Karpas-422 (cell line): ENCODE data around the gene DPF3. TPM values are rescaled to one million over a fixed set of nuclear protein-coding genes. Genes with fewer than 3 reads are reported as not detected.

Source experiments
- DNase-seq: peaks from one replicate; pipeline ENCODE4 v3.0.0-alpha.2; 2015
- H2AFZ ChIP-seq: fragments of 200-600 bp; sonication (generic); 2 replicates; pipeline ENCODE4 v1.6.1; 2014; ENCODE audit warnings: antibody characterized with exemption, low read length, mixed read lengths
- H3K27ac ChIP-seq: fragments of 200-600 bp; sonication (generic); 2 replicates; pipeline ENCODE4 v1.5.1; 2014; ENCODE audit warnings: mild to moderate bottlenecking, low read length, moderate library complexity
- H3K27me3 ChIP-seq: fragments of 200-600 bp; sonication (generic); 2 replicates; pipeline ENCODE4 v1.6.1; 2014; ENCODE audit warnings: low read length, mixed read lengths
- H3K36me3 ChIP-seq: fragments of 200-600 bp; sonication (generic); 2 replicates; pipeline ENCODE4 v1.6.1; 2014; ENCODE audit warnings: low read length, mixed read lengths; ENCODE audit not compliant: insufficient read depth
- H3K4me1 ChIP-seq: fragments of 200-600 bp; sonication (generic); 2 replicates; pipeline ENCODE4 v1.6.1; 2014; ENCODE audit warnings: mild to moderate bottlenecking, low read length, mixed read lengths
- H3K4me2 ChIP-seq: fragments of 200-600 bp; sonication (generic); 2 replicates; pipeline ENCODE4 v1.6.1; 2014; ENCODE audit warnings: low read length, low read depth, mild to moderate bottlenecking; ENCODE audit not compliant: poor library complexity, severe bottlenecking
- H3K4me3 ChIP-seq: fragments of 200-600 bp; sonication (generic); 2 replicates; pipeline ENCODE4 v1.5.1; 2014; ENCODE audit warnings: mild to moderate bottlenecking, antibody characterized with exemption, low read length, mixed read lengths
- H3K79me2 ChIP-seq: fragments of 200-600 bp; sonication (generic); 2 replicates; pipeline ENCODE4 v1.6.1; 2014; ENCODE audit warnings: mild to moderate bottlenecking, low read length, mixed read lengths
- H3K9ac ChIP-seq: fragments of 200-600 bp; sonication (generic); 2 replicates; pipeline ENCODE4 v1.6.0; 2014; ENCODE audit warnings: low read length
- H3K9me2 ChIP-seq: fragments of 200-600 bp; sonication (generic), shearing (Covaris generic); replicated peaks from 2 replicates; pipeline ENCODE4 v1.6.0; 2014; ENCODE audit warnings: mild to moderate bottlenecking, low read length, moderate library complexity; ENCODE audit not compliant: insufficient read depth
- H3K9me3 ChIP-seq: fragments of 300-700, 200-600 bp; sonication (generic); 2 replicates; pipeline ENCODE4 v1.6.1; 2014; ENCODE audit warnings: low read length, mixed read lengths
- H4K20me1 ChIP-seq: fragments of 200-600 bp; sonication (generic); 2 replicates; pipeline ENCODE4 v1.6.1; 2014; ENCODE audit warnings: mild to moderate bottlenecking, antibody characterized with exemption, low read length, low read depth; ENCODE audit not compliant: insufficient read depth
- total RNA-seq: library from RNA; depleted of rRNA; stranded (reverse); fragments of >200 nt; shearing (Covaris generic); gene quantifications from 2 replicates; pipeline ENCODE4 v1.2.3, GENCODE V29; 2014; ENCODE audit warnings: low replicate concordance

DPF3 gene
- total RNA-seq, 1 experiment from 2014 or later = 3.1 TPM

GRCh38 chr14:72774894-72775620 lies 118.8 kb downstream of the DPF3 start:
- Histone ChIP-seq H3K9ac (no peak overlapping the region), H3K4me3 (no peak overlapping the region), H4K20me1 (no peaks in the 10 kb centered on the region), H3K4me2 (no peak overlapping the region), H3K27me3 (no peaks in the 10 kb centered on the region), H3K9me3 (peaks cover 5% of the 10 kb centered on the region; the same call in 1 of the 2 replicates), H2AFZ (no peak overlapping the region), H3K36me3 (no peaks in the 10 kb centered on the region), H3K9me2 (no peaks in the 10 kb centered on the region), H3K79me2 (no peaks in the 10 kb centered on the region), H3K4me1 (no peaks in the 10 kb centered on the region), H3K27ac (no peak overlapping the region)
- no peak for DNase-seq

- Histone ChIP-seq H3K36me3 (no peaks in the 10 kb centered on the region), H3K9me2 (no peaks in the 10 kb centered on the region), H3K27me3 (no peaks in the 10 kb centered on the region)
These were observed 119.8 kb downstream of the DPF3 start for GRCh38 chr14:72774141-72774540.

GRCh38 chr14:72771561-72771960 lies 122.3 kb downstream of the DPF3 start:
- Histone ChIP-seq H3K4me2 (no peak overlapping the region), H3K27me3 (no peaks in the 10 kb centered on the region), H3K4me1 (no peaks in the 10 kb centered on the region), H3K27ac (no peak overlapping the region), H3K9ac (no peak overlapping the region), H2AFZ (no peak overlapping the region), H3K36me3 (no peaks in the 10 kb centered on the region), H4K20me1 (no peaks in the 10 kb centered on the region), H3K9me2 (no peaks in the 10 kb centered on the region), H3K4me3 (no peak overlapping the region), H3K9me3 (no peaks in the 10 kb centered on the region; the same call in 1 of the 2 replicates), H3K79me2 (no peaks in the 10 kb centered on the region)
- no peak for DNase-seq

More at GRCh38 chr14:72774141-72774540, 119.8 kb downstream of the DPF3 start:
- H3K4me1 ChIP-seq = no peaks in the 10 kb centered on the region
- H3K27ac ChIP-seq = no peak overlapping the region
- no peak overlapping the region for H3K4me3 ChIP-seq
- DNase-seq = no peak
- no peak overlapping the region for H3K4me2 ChIP-seq
- H2AFZ ChIP-seq = no peak overlapping the region
- no peaks in the 10 kb centered on the region for H3K79me2 ChIP-seq
- H3K9ac ChIP-seq = no peak overlapping the region
- peaks cover 5% of the 10 kb centered on the region; the same call in 1 of the 2 replicates for H3K9me3 ChIP-seq
- no peaks in the 10 kb centered on the region for H4K20me1 ChIP-seq

GRCh38 chr14:72766296-72766695 lies 127.6 kb downstream of the DPF3 start:
- H3K9me2 ChIP-seq = peaks cover 5% of the 10 kb centered on the region; the same call in 1 of the 2 replicates
- H3K79me2 ChIP-seq = no peaks in the 10 kb centered on the region
- H4K20me1 ChIP-seq = no peaks in the 10 kb centered on the region
- no peaks in the 10 kb centered on the region; the same call in 1 of the 2 replicates for H3K9me3 ChIP-seq
- H3K4me3 ChIP-seq = no peak overlapping the region
- H3K27me3 ChIP-seq = 0 out of 2 replicates have a peak, but pooled peaks cover 2% of the 10 kb centered on the region
- no peaks in the 10 kb centered on the region for H3K36me3 ChIP-seq
- no peak overlapping the region for H2AFZ ChIP-seq
- no peak overlapping the region for H3K4me2 ChIP-seq
- no peaks in the 10 kb centered on the region for H3K4me1 ChIP-seq
- no peak overlapping the region for H3K27ac ChIP-seq
- DNase-seq = no peak
- no peak overlapping the region for H3K9ac ChIP-seq

- Histone ChIP-seq H3K9ac (no peak overlapping the region), H2AFZ (no peak overlapping the region), H3K4me3 (no peak overlapping the region), H3K4me1 (no peaks in the 10 kb centered on the region), H3K9me3 (peaks cover 15% of the 10 kb centered on the region), H3K4me2 (no peak overlapping the region), H3K36me3 (no peaks in the 10 kb centered on the region), H4K20me1 (no peaks in the 10 kb centered on the region), H3K27me3 (0 out of 2 replicates have a peak, but pooled peaks cover 2% of the 10 kb centered on the region), H3K9me2 (peaks cover 7% of the 10 kb centered on the region; the same call in 1 of the 2 replicates), H3K79me2 (no peaks in the 10 kb centered on the region), H3K27ac (no peak overlapping the region)
- DNase-seq = no peak
These were observed 130.0 kb downstream of the DPF3 start for GRCh38 chr14:72763892-72764291.

GRCh38 chr14:72759670-72760069 lies 134.2 kb downstream of the DPF3 start:
- H3K27ac ChIP-seq = no peak overlapping the region
- no peaks in the 10 kb centered on the region for H3K4me1 ChIP-seq
- no peaks in the 10 kb centered on the region for H4K20me1 ChIP-seq
- H3K36me3 ChIP-seq = no peaks in the 10 kb centered on the region
- H3K27me3 ChIP-seq = 0 out of 2 replicates have a peak, but pooled peaks cover 2% of the 10 kb centered on the region
- no peak overlapping the region for H2AFZ ChIP-seq
- no peak overlapping the region for H3K9ac ChIP-seq
- no peak overlapping the region for H3K4me2 ChIP-seq
- no peak overlapping the region for H3K4me3 ChIP-seq
- no peaks in the 10 kb centered on the region for H3K79me2 ChIP-seq
- H3K9me2 ChIP-seq = peaks cover 7% of the 10 kb centered on the region; the same call in 1 of the 2 replicates
- no peak for DNase-seq
- H3K9me3 ChIP-seq = peaks cover 21% of the 10 kb centered on the region

- H3K4me2 ChIP-seq = no peak overlapping the region
- no peak for DNase-seq
- no peaks in the 10 kb centered on the region for H3K79me2 ChIP-seq
- no peak overlapping the region for H3K27ac ChIP-seq
- no peak overlapping the region for H3K9ac ChIP-seq
- H3K27me3 ChIP-seq = 0 out of 2 replicates have a peak, but pooled peaks cover 2% of the 10 kb centered on the region
- no peaks in the 10 kb centered on the region for H3K4me1 ChIP-seq
- H3K9me3 ChIP-seq = peaks cover 21% of the 10 kb centered on the region
- H3K4me3 ChIP-seq = no peak overlapping the region
- no peaks in the 10 kb centered on the region for H4K20me1 ChIP-seq
- no peaks in the 10 kb centered on the region for H3K36me3 ChIP-seq
- H3K9me2 ChIP-seq = peaks cover 7% of the 10 kb centered on the region; the same call in 1 of the 2 replicates
- no peak overlapping the region for H2AFZ ChIP-seq
These were observed 134.9 kb downstream of the DPF3 start for GRCh38 chr14:72758993-72759392.

GRCh38 chr14:72758420-72758819 lies 135.5 kb downstream of the DPF3 start:
- Histone ChIP-seq H3K27me3 (0 out of 2 replicates have a peak, but pooled peaks cover 2% of the 10 kb centered on the region), H4K20me1 (no peaks in the 10 kb centered on the region), H3K9me2 (peaks cover 7% of the 10 kb centered on the region; the same call in 1 of the 2 replicates), H3K9me3 (peaks cover 21% of the 10 kb centered on the region), H3K9ac (no peak overlapping the region), H3K79me2 (no peaks in the 10 kb centered on the region), H3K4me2 (no peak overlapping the region), H3K4me1 (no peaks in the 10 kb centered on the region), H3K4me3 (no peak overlapping the region), H3K36me3 (no peaks in the 10 kb centered on the region), H3K27ac (no peak overlapping the region), H2AFZ (no peak overlapping the region)
- DNase-seq = no peak
